ENCODE results near the gene C11orf68.

DNA sequence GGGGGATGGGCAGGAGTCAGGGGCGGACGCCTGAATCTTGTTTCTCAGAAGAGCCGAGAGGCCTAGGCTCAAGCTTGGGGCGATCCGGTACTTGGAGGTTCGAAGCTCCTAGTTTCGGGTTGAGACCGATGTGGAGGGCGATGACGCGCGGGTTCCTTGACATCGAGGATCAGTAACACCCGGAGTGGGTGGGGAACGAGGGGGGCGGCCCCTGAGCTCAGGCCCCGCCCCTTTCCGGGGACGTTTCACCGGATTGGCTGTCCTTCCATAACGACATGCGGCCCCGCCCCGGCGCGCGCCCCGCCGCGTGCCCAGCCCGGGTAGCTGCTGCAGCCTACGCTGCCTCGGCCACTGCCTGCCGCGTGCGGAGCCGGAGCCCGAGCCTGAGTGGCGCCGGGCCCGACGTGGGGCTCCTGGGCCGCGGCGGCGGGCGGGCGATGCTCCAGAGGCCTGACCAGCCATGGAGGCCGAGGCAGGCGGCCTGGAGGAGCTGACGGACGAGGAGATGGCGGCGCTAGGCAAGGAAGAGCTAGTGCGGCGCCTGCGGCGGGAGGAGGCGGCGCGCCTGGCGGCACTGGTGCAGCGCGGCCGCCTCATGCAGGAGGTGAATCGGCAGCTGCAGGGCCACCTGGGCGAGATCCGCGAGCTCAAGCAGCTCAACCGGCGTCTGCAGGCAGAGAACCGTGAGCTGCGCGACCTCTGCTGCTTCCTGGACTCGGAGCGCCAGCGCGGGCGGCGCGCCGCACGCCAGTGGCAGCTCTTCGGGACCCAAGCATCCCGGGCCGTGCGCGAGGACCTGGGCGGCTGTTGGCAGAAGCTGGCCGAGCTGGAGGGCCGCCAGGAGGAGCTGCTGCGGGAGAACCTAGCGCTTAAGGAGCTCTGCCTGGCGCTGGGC, 28.3 kb downstream of the C11orf68 start, which contains the start of gene CCDC85B:
- TF ChIP-seq EZH2 (optimal IDR thresholded peaks at IDR 0.05; ENCODE audit: low read depth, low read length), result no peak
- TF ChIP-seq, protein P1, sequence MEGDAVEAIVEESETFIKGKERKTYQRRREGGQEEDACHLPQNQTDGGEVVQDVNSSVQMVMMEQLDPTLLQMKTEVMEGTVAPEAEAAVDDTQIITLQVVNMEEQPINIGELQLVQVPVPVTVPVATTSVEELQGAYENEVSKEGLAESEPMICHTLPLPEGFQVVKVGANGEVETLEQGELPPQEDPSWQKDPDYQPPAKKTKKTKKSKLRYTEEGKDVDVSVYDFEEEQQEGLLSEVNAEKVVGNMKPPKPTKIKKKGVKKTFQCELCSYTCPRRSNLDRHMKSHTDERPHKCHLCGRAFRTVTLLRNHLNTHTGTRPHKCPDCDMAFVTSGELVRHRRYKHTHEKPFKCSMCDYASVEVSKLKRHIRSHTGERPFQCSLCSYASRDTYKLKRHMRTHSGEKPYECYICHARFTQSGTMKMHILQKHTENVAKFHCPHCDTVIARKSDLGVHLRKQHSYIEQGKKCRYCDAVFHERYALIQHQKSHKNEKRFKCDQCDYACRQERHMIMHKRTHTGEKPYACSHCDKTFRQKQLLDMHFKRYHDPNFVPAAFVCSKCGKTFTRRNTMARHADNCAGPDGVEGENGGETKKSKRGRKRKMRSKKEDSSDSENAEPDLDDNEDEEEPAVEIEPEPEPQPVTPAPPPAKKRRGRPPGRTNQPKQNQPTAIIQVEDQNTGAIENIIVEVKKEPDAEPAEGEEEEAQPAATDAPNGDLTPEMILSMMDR (IDR thresholded peaks at IDR 0.05; ENCODE audit: low read length), result peak; percentile 42

Data from MM.1S (cell line).